Raji (cell line): ENCODE data around the gene HOXA5.

Source experiments
- POLR2A ChIP-seq: IDR thresholded peaks from 2 replicates; pipeline ENCODE4 v1.6.1; 2011; ENCODE audit warnings: low read depth, low read length, control low read depth; ENCODE audit not compliant: insufficient read depth

The HOXA5 gene

GRCh38 chr7:27102581-27103442, 40.7 kb downstream of the HOXA5 start, which contains the start of gene HOXA2:
HOXA2 (minus strand) TSS chr7:27102683; CDS start chr7:27102500, 183 bp downstream.
- TF ChIP-seq POLR2A: no peak

- no peak for TF ChIP-seq POLR2A
These were observed 41.4 kb downstream of the HOXA5 start for GRCh38 chr7:27101957-27102580.

GRCh38 chr7:27101171-27101956, 42.1 kb downstream of the HOXA5 start:
- no peak for TF ChIP-seq POLR2A

GRCh38 chr7:27100694-27101170, 42.7 kb downstream of the HOXA5 start:
- no peak for TF ChIP-seq POLR2A

GRCh38 chr7:27099453-27100370, 43.8 kb downstream of the HOXA5 start:
- no peak for TF ChIP-seq POLR2A

GRCh38 chr7:27098578-27099451, 44.7 kb downstream of the HOXA5 start:
- no peak for TF ChIP-seq POLR2A

- no peak for TF ChIP-seq POLR2A
These were observed 45.5 kb downstream of the HOXA5 start for GRCh38 chr7:27097686-27098577.

- TF ChIP-seq POLR2A: no peak
These were observed 46.5 kb downstream of the HOXA5 start for GRCh38 chr7:27096768-27097514.

GRCh38 chr7:27095897-27096767, 47.3 kb downstream of the HOXA5 start, which contains the start of gene HOXA1:
HOXA1 (minus strand) TSS chr7:27096000; CDS start chr7:27095912, 88 bp downstream.
- TF ChIP-seq POLR2A: peak; percentile 57

- no peak for TF ChIP-seq POLR2A
These were observed 48.2 kb downstream of the HOXA5 start for GRCh38 chr7:27095050-27095896.
